Activated naive CD4-positive, alpha-beta T cell treated with anti-CD3 and anti-CD28 coated beads, Interleukin-2, amount 50 U/mL, for 24 hours (primary cell): ENCODE measurements around the gene TUBB4A.
A peak's percentile ranks its signal among the peaks of the same experiment; 100 is the strongest.

ENCODE experiments used
- H3K27ac Mint-ChIP-seq: one replicate; pipeline ENCODE4 v1.8.0; 2021; ENCODE audit warnings: mild to moderate bottlenecking, mixed read lengths
- H3K27me3 Mint-ChIP-seq: one replicate; pipeline ENCODE4 v1.8.0; 2021; ENCODE audit warnings: mixed read lengths
- H3K36me3 Mint-ChIP-seq: one replicate; pipeline ENCODE4 v1.8.0; 2021; ENCODE audit warnings: mixed read lengths
- H3K4me1 Mint-ChIP-seq: one replicate; pipeline ENCODE4 v1.8.0; 2021; ENCODE audit warnings: mixed read lengths
- H3K4me3 Mint-ChIP-seq: one replicate; pipeline ENCODE4 v1.8.0; 2021; ENCODE audit warnings: mild to moderate bottlenecking, mixed read lengths
- H3K9me3 Mint-ChIP-seq: one replicate; pipeline ENCODE4 v1.8.0; 2021; ENCODE audit warnings: mixed read lengths

TUBB4A gene

DNA sequence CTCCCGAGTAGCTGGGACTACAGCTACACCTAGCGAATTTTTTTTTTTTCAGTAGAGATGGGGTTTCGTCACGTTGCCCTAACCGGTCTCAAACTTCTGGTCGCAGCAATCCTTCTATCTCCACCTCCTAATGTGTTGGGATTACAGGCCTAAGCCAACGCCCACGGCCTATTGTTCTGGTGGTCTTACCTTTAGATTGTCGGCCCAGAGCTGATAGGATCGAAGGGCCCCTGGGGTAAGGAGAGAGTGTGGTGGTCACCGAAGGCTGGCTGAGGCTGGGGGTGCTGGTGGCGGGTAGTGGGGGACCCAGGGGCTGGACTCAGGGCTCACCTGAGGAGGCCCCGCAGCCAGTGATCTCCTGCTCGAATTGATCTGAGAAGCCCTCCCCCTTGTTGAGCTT is 31.0 kb downstream of the TUBB4A start:
- Mint-ChIP-seq H3K9me3 (no peaks in the 10 kb centered on the region), H3K36me3 (peaks cover 8% of the 10 kb centered on the region), H3K27ac (no peak overlapping the region), H3K27me3 (no peaks in the 10 kb centered on the region), H3K4me1 (no peaks in the 10 kb centered on the region), H3K4me3 (no peak overlapping the region)

DNA sequence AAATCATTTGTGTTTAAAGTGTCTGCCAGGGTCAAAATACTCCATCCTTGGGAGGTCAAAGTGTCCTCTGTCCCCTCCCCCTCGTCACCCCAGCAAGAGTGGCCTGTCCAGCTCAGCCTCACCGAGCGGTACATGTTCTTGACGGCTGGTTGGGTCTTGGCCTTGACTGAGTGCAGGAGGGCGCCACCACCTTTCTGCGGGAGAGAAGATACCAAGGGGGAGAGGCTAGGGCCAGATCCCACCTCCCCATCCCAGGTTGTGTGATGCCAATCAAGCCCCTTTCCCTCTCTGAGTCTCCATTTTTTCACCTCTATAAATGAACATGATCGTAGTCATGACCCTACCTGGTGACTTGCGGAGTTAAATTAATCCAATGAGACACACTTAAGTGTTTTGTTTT is 31.9 kb downstream of the TUBB4A start:
- peaks cover 1% of the 10 kb centered on the region for H3K4me1 Mint-ChIP-seq
- H3K4me3 Mint-ChIP-seq = no peak overlapping the region
- no peaks in the 10 kb centered on the region for H3K9me3 Mint-ChIP-seq
- peaks cover 8% of the 10 kb centered on the region for H3K36me3 Mint-ChIP-seq
- H3K27ac Mint-ChIP-seq = no peak overlapping the region
- no peaks in the 10 kb centered on the region for H3K27me3 Mint-ChIP-seq

DNA sequence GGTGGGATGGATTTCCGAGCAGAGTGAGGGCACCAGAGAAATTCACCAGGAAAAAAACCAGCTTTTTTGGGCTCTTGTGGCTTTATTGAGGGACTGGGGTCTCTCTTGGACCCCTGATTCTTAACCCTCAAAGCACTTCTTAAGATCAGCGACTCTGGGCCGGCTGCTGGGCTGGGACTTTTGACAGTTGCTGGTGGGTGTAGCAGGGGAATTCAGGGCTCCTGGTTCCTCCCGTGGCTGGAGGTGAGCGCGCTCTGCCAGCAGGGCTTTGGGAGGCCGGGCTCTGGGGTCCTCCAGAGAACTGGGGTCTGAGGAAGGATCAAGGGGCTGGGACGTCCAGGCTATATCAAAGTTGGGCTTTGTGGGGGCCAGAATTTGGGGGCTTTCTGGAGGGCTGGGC is 34.7 kb downstream of the TUBB4A start:
- peaks cover 7% of the 10 kb centered on the region for H3K4me1 Mint-ChIP-seq
- no peaks in the 10 kb centered on the region for H3K27me3 Mint-ChIP-seq
- H3K9me3 Mint-ChIP-seq = no peaks in the 10 kb centered on the region
- H3K4me3 Mint-ChIP-seq = no peak overlapping the region
- peaks cover 8% of the 10 kb centered on the region for H3K36me3 Mint-ChIP-seq
- no peak overlapping the region for H3K27ac Mint-ChIP-seq

DNA sequence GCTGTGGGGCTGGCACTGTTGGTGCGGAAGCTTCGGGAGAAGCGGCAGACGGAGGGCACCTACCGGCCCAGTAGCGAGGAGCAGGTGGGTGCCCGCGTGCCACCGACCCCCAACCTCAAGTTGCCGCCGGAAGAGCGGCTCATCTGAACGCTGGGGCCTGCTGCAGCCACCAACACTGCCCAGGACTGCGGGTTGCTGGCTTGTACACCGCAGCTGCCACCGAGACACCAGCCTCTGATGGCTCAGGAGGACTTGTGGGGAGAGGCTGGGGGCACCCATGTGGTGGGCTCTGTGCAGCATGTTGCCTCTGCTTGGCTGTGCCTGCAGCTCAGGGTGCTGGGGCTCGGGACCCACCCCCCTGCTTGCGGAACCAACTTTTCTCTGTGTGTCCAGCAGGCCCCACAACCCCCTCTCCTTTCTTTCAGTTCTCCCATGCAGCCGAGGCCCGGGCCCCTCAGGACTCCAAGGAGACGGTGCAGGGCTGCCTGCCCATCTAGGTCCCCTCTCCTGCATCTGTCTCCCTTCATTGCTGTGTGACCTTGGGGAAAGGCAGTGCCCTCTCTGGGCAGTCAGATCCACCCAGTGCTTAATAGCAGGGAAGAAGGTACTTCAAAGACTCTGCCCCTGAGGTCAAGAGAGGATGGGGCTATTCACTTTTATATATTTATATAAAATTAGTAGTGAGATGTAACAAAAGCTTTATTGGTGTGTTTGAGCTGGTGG is 35.4 kb downstream of the TUBB4A start:
- Mint-ChIP-seq H3K4me1 (peaks cover 7% of the 10 kb centered on the region), H3K27me3 (no peaks in the 10 kb centered on the region), H3K36me3 (peaks cover 8% of the 10 kb centered on the region), H3K4me3 (no peak overlapping the region), H3K9me3 (no peaks in the 10 kb centered on the region), H3K27ac (no peak overlapping the region)

DNA sequence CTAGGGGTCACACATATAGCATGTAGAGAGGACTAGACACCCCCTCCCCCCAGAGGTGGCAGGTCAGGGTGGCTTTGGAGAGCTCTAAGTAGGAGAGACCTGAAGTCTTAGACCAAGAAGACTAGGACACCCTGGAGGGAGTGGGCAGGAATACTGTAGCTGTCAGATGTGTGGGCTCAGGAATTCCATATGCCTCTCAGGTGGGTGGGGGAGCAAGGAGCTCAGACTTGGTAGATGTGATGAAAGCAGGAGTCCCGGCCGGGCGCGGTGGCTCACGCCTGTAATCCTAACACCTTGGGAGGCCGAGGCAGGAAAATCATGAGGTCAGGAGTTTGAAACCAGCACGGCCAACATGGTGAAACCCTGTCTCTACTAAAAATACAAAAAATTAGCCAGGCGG is 36.4 kb downstream of the TUBB4A start:
- no peak overlapping the region for H3K4me3 Mint-ChIP-seq
- H3K27ac Mint-ChIP-seq = peak overlapping the region; percentile 87
- H3K36me3 Mint-ChIP-seq = peaks cover 8% of the 10 kb centered on the region
- H3K9me3 Mint-ChIP-seq = no peaks in the 10 kb centered on the region
- H3K27me3 Mint-ChIP-seq = no peaks in the 10 kb centered on the region
- peaks cover 7% of the 10 kb centered on the region for H3K4me1 Mint-ChIP-seq

DNA sequence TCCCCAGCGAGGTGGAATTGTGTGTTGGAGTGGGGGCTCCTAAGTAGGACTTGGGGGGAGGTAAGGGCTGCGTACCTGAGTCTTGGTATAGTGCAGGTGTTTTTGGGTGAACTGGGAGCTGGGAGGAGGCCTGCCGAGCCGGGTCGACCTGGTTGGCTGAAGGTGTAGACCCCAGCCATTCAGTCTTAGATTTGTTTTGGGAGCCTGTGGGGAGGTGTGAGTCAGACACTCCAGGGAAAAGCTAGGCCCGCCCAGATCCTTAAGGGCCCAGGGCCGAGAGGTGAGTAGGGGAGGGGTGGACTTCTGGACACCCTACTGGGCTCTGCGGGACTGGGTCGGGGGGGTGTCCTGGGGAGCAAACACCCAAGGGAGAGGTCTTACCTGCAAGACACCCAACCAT is 37.1 kb downstream of the TUBB4A start:
- Mint-ChIP-seq H3K4me3 (peak overlapping the region; percentile 69), H3K4me1 (peaks cover 13% of the 10 kb centered on the region), H3K27me3 (no peaks in the 10 kb centered on the region), H3K27ac (peak overlapping the region; percentile 87), H3K36me3 (peaks cover 8% of the 10 kb centered on the region), H3K9me3 (no peaks in the 10 kb centered on the region)

DNA sequence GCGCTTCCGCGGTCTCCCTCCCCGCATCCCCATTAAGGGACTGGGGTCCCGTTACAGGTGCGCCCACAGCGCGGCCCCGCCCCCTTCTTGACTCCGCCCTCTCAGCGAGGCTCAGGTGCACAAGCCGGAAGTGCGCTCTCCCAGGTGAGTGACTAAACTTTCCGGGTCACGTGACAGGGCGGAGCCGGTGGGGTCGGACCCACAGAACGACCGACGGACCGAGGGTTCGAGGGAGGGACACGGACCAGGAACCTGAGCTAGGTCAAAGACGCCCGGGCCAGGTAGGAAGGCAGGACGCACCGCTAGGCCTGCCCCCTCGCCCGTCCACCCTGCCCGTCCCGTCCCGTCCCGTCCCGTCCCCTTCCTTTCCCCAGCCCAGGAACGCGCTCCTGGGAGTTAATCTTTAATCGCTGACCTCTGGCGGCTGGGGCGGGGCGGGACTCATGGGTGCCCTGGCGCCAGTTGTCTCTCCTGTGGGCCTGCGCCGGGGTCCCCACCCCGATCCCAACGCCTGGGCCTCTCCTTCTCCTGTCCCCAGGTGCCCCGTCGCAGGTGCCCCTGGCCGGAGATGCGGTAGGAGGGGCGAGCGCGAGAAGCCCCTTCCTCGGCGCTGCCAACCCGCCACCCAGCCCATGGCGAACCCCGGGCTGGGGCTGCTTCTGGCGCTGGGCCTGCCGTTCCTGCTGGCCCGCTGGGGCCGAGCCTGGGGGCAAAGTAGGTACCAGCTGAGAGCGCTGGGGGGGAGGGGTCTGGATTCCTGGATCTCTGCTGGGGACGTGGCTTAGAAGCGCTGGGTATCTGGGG is 37.8 kb downstream of the TUBB4A start, which contains the start of gene CRB3:
CRB3 (plus strand) TSS at position 202 of the 804 bp plus-strand sequence; CDS start at position 633, 431 bp downstream.
- Mint-ChIP-seq H3K9me3 (no peaks in the 10 kb centered on the region), H3K27me3 (no peaks in the 10 kb centered on the region)

DNA sequence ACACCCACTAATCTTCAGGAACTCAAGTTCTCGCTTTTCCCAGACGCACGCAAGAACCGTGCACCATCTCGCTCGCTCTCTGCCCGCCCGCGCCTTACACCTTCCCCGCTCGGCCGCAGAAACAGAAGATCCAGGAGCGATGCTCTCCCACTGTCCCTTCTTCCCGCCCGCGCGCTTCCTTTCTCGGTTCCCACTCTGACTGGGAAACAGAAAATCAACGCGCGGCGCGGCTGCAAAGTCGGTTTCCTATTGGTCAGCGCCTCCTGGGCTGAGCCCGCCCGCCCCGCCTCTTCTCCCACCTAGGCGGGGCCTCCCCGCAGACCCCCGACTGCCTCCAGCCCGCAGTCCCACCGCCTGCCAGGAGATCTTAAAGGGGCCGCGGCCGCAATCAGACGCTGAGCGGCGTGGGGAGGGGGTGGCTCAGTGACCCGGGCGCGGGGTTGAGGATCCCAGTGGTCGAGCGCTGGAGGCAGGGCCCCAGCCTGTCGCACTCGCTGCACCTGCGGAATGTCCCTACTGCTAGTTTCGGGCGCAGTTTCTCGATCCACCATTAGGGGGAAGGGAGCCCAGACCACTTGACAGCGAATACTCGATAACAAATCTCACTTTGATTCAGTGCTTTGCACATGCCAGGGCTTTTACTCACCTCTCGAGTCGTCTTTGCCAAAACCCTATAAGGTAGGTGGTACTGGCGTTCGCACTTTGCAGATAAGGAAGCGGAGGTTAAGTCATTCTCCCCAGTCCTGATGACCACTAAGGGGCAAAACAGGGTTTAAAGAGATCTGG is 41.8 kb downstream of the TUBB4A start:
- Mint-ChIP-seq H3K27me3 (no peaks in the 10 kb centered on the region), H3K9me3 (no peaks in the 10 kb centered on the region)

More for the DNA sequence above, 37.8 kb downstream of the TUBB4A start, which contains the start of gene CRB3:
- Mint-ChIP-seq H3K4me1 (peaks cover 15% of the 10 kb centered on the region), H3K36me3 (peaks cover 4% of the 10 kb centered on the region), H3K27ac (peak within 1 kb of the TSS; percentile 87), H3K4me3 (peak within 1 kb of the TSS; percentile 69)

DNA sequence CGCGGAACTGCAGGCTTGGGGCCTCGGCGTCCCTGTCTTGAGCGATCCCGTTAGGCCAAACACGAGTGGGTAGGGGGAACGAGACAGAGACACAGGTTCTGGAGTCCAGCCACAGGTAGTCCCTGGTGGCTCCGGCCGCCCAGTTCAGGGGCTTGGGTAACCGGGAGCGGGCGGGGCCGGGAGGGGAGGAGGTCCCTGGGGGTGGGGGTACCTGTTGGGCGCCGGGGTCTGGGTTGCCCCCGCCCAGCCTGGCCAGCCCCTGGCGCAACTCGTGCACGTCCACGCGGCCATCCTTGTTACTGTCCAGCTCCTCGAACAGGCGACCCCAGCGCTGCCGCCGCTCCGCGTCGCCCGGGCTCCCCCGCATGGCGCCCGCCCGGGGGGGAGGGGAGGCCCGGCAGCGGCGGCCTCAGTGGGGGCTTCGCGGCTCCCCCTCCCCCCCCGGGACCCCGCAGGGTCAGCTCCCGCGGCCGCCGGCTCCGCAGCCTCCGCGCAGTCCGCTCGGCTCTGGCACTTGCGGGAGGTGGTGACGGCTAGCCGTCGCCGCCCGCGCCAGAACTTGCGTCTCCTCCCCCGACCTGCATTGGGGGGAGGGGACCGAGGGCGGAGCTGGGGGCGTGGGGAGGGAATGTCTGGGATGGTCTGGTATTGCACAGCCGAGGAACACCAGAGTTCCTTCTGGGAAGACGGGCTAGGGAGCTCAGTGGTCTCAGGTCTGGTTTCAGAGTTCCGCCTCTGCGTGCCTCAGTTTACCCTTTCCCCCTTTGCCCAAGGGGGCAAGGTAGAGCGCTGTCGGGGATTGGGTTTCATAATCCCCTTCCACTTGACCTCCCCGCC is 42.6 kb downstream of the TUBB4A start, which contains the start of gene SLC25A23:
SLC25A23 (minus strand) TSS at position 531 of the 837 bp plus-strand sequence; CDS start at position 367, 164 bp downstream.
- peak within 1 kb of the TSS; percentile 92 for H3K27ac Mint-ChIP-seq
- H3K4me3 Mint-ChIP-seq = peak within 1 kb of the TSS; percentile 97
- H3K4me1 Mint-ChIP-seq = peaks cover 20% of the 10 kb centered on the region
- H3K36me3 Mint-ChIP-seq = peaks cover 14% of the 10 kb centered on the region
- no peaks in the 10 kb centered on the region for H3K9me3 Mint-ChIP-seq
- H3K27me3 Mint-ChIP-seq = no peaks in the 10 kb centered on the region

More for the DNA sequence above, 41.8 kb downstream of the TUBB4A start:
- Mint-ChIP-seq H3K27ac (peak overlapping the region; percentile 92), H3K36me3 (peaks cover 5% of the 10 kb centered on the region), H3K4me3 (peak overlapping the region; percentile 97), H3K4me1 (peaks cover 27% of the 10 kb centered on the region)

DNA sequence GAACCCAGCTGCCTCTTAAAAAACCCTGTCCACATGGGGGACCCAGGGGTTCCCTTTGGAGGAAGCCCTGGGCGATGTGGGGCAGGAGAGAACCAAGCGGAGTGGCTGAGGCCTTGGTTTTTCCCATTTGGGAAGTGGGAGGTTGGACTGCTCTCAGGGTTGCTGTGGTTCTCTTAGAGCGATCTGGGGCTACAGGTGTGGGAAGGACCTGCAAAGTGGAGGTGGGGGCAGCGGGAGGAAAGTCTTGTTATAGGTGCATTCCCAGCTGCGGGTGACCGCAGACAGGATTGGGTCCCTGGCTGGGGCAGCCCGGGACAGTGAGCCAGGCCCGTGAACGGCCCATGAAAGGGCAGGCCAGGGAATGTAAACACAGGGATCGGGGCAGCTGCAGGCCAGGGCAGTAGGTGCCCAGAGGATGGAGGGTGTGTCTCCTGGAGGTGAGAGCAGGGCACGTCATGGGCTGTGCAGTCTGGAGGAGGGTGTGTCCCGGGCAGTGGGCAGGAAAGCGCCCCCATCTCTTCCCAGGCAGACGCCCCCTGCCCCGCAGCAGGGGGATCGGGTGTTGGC is 43.3 kb downstream of the TUBB4A start:
- H3K27ac Mint-ChIP-seq = peak overlapping the region; percentile 88
- peak overlapping the region; percentile 91 for H3K4me3 Mint-ChIP-seq
- no peaks in the 10 kb centered on the region for H3K9me3 Mint-ChIP-seq
- peaks cover 18% of the 10 kb centered on the region for H3K36me3 Mint-ChIP-seq
- peaks cover 20% of the 10 kb centered on the region for H3K4me1 Mint-ChIP-seq
- no peaks in the 10 kb centered on the region for H3K27me3 Mint-ChIP-seq

DNA sequence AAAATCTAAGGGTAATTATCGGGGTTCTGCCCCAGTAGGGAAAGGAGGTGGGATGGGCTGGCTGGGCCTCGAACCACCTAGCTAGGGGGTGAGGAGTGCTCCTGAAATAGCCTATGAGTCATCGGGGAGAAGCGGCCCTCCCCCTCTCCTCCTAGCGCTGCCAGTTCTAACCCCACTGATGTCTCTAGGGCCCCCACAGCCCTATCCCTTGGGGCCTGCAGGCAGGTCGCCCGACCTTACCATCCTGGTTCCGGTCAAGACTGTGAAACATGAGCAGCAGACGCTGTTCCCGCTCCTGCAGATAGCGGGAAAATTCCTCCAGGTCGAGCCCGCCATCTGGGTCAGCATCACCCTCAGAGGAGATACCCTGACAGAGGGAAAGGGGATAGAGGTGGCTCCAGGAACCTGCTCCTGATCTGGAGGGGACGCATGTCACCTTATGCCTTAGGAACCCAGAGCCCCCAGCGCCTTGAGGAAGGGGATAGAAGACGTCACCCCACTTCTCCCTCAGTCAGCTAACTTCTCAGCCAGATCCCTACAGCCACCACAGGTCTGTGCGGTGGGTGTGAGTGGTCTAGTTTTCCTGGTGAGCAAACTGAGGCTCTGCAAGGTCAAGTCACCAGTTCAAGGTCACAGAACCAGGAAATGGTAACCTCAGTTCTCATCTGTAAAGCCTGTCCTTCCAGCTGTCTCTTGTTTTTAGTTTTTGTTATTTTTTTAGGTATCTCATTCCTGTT is 44.0 kb downstream of the TUBB4A start:
- peak overlapping the region; percentile 88 for H3K27ac Mint-ChIP-seq
- peak overlapping the region; percentile 91 for H3K4me3 Mint-ChIP-seq
- H3K9me3 Mint-ChIP-seq = no peaks in the 10 kb centered on the region
- H3K36me3 Mint-ChIP-seq = peaks cover 19% of the 10 kb centered on the region
- H3K27me3 Mint-ChIP-seq = no peaks in the 10 kb centered on the region
- peaks cover 20% of the 10 kb centered on the region for H3K4me1 Mint-ChIP-seq

DNA sequence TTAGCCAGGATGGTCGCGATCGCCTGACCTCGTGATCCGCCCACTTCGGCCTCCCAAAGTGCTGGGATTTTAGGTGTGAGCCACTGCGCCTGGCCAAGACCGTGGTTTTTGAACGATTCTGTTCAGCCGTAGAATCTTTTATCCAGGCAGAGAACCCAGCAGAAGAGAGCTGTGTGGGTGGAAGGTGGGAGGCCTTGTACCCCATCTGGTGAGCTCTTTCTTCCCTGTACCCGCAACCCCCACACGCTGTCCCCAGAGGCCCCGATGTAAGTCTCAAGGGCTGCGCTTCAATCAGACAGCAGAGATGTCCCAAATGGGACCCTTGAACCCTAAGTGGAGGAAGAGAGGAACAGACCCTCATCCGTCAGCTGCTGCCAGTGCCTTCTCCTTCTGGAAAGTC is 46.2 kb downstream of the TUBB4A start:
- Mint-ChIP-seq H3K4me3 (no peak overlapping the region), H3K4me1 (peaks cover 20% of the 10 kb centered on the region), H3K27ac (no peak overlapping the region), H3K9me3 (no peaks in the 10 kb centered on the region), H3K36me3 (peaks cover 23% of the 10 kb centered on the region), H3K27me3 (no peaks in the 10 kb centered on the region)

DNA sequence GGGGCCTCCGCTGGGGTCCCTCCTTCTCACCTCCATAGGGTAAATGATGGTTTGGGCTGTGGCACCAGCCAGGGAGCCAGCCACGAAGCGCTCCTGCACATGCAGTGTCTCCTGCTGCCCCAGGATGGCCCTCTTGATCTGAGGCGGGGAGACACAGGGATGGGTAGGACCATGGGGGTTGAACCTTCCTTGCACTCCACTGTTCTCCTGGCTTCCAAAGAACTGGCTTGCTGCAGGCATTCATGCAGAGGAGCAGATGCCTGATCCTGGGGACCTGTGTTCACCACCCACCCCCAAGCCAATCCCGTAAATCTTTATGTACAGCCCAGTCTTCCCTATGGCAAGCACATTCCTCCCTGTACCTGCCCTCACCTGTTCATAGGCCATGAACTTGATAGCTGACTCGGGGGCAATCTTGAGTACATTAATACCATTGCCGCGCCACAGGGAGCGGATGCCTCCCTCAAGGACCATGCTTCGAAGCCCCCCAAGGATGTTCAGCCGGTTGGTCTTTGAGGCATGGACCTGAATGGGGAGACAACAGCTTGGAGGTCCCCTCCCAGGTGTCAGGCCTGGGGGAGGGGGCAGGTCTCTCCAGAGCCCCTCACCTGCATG is 48.1 kb downstream of the TUBB4A start:
- Mint-ChIP-seq H3K36me3 (peaks cover 23% of the 10 kb centered on the region), H3K27me3 (no peaks in the 10 kb centered on the region), H3K27ac (no peak overlapping the region), H3K4me1 (peaks cover 11% of the 10 kb centered on the region), H3K9me3 (no peaks in the 10 kb centered on the region), H3K4me3 (no peak overlapping the region)
